Stomach (tissue), 4 donors: Measurements from ENCODE around the gene JPH2.

Experiments used
- EP300 ChIP-seq: sonication (generic); formaldehyde crosslinking; IDR thresholded peaks from one replicate; pipeline ENCODE4 v1.6.1; 2017; ENCODE audit warnings: antibody characterized with exemption
- POLR2A ChIP-seq, 4 donors: fragments of 450-650 bp; IDR thresholded peaks; one replicate each; pipeline ENCODE4 v1.6.1; 2016; ENCODE audit warnings: antibody characterized with exemption in 4 of 4, control low read depth in 2 of 4, mild to moderate bottlenecking in 1 of 4, moderate library complexity in 1 of 4
- TF ChIP-seq, protein P1 (sequence below), 7 experiments: fragments of 450-650 bp in 4 of 7; fragments of 200-600 bp in 3 of 7; sonication (generic) in 3 of 7; IDR thresholded peaks; one replicate each; pipeline ENCODE4 v1.5.1; 2016 to 2019; ENCODE audit warnings: antibody characterized with exemption in 7 of 7, control low read depth in 2 of 7, mild to moderate bottlenecking in 1 of 7

DNA sequence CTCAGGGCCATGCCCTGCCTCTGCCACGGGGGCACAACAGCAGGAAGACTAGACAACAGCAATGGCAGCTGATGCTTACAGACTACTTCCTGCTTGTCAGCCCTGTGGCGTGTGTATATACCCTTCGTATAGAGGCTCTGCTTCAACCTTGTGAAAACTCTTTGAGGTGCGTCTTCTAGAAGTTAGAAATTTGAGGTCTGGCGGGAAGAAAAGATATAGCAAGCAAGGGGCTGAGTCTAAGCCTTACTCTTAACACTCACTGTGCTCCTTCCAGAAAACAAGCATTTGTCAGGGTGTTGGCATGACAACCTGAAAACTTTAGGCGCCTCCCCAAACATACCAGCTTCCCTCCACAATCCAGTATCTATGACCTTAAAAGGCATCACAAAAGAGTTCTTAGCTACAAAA, 33.3 kb downstream of the JPH2 start:
- TF ChIP-seq, protein P1, sequence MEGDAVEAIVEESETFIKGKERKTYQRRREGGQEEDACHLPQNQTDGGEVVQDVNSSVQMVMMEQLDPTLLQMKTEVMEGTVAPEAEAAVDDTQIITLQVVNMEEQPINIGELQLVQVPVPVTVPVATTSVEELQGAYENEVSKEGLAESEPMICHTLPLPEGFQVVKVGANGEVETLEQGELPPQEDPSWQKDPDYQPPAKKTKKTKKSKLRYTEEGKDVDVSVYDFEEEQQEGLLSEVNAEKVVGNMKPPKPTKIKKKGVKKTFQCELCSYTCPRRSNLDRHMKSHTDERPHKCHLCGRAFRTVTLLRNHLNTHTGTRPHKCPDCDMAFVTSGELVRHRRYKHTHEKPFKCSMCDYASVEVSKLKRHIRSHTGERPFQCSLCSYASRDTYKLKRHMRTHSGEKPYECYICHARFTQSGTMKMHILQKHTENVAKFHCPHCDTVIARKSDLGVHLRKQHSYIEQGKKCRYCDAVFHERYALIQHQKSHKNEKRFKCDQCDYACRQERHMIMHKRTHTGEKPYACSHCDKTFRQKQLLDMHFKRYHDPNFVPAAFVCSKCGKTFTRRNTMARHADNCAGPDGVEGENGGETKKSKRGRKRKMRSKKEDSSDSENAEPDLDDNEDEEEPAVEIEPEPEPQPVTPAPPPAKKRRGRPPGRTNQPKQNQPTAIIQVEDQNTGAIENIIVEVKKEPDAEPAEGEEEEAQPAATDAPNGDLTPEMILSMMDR (IDR thresholded peaks at IDR 0.05): no peak
- TF ChIP-seq POLR2A (IDR thresholded peaks at IDR 0.05) (no peak), EP300 (no peak)
